GM19455 (cell line): ENCODE measurements around the gene FER.
"Not testable (repeated sequence)": the region's sequence is repeated elsewhere in the genome, so short reads cannot be mapped to it uniquely, and the experiment has no call there.

Experiments used
- ATAC-seq: cut with Tn5 transposase; IDR thresholded peaks from one replicate; pipeline ENCODE4 v1.9.1; 2021; ENCODE audit not compliant: unreplicated experiment

The FER gene

DNA sequence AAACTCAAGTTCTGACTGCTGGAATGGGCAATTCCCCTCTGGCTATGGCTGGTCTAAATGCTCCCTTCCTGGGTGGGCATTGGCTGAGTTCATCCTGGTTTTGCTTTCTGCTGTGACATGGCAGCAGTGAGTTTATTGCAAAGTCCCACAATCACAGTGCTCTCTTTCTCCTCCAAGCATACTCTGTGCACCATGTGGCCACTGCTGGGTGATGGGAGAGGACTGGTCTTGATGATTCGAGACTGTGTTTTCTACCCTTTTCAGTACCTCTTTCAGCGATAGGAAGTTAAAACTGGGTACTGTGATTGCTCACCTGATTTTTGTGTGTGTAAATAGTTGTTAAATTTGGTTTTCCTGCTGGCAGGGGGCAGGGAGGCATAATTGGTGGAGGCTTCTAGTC lies 49.7 kb downstream of the FER start:
- no peak for ATAC-seq

DNA sequence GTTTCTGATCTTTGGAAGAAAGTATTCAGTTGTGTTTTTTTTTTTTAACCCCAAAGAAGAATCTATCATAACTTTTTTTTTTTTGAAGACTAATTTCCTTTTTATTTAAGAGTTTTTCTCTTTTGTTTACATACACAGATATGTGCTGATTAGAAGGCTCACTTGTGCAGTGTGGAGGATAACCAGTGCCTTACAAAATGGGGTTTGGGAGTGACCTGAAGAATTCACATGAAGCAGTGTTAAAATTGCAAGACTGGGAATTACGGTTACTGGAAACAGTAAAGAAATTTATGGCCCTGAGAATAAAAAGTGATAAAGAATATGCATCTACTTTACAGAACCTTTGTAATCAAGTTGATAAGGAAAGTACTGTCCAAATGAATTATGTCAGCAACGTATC lies 50.3 kb downstream of the FER start:
- no peak for ATAC-seq

DNA sequence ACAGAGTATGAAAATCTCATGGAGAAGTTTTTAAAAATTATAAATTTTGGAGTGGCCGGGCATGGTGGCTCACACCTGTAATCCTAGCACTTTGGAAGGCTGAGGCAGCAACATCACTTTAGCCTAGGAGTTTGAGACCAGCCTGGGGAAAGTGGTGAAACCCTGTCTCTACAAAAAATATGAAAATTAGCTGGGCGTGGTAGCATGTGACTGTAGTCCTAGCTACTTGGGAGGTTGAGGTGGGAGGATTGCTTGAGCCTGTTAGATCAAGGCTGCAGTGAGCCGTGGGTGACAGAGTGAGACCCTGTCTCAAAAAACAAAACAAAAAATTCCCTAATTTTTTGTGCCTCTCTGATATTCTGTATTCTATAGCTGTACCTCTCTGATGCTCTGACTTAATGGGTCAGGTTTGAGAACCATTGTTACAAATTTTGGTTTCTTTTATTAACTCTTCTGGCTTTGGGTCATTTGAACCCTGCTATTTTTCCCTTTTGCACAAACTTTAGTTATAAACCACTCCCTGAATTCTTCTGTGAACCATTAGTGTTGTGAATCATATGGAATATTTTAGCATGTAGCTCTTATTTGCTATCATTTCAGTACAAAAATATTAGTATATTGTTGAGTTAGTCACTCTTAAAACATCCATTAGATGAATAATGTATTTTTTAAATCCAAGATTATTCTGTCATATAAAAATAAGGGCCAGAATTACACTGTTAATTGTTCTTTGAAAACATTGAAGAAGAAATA lies 51.0 kb downstream of the FER start:
- ATAC-seq, result no peak

DNA sequence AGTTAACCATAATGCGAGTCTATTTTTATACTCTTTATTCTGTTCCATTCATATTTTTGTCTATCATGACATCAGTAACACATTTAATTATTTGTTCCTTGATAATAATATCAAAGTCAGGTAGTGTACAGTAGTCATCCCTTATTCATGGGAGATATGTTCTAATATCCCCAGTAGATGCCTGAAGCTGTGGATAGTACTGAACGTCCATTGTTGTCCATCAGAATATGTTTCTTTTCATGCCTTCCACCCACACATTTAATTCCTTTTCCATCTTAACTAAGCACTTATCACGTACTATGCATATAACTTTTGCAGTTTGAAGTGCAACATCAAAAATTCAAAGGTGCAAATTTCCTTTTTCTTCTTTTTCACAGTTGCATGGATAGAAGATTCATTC lies 53.6 kb downstream of the FER start:
- no peak for ATAC-seq

DNA sequence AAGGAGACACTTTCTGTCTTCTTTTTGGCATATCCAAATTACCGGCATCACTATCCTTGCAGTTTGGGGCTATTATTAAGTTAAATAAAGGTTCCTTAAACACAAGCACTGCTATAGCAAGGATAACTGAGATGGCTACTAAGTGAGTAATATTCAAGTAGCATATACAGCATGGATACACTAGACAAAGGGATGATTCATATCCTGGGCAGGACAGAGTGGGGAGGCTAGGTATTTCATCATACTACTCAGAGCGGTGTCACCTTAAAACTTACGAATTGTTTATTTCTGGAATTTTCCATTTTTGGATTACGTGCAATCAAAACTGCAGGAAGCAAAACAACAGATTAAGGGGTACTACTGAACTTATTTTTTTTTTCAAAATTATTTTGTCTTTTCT lies 54.1 kb downstream of the FER start:
- no peak for ATAC-seq

DNA sequence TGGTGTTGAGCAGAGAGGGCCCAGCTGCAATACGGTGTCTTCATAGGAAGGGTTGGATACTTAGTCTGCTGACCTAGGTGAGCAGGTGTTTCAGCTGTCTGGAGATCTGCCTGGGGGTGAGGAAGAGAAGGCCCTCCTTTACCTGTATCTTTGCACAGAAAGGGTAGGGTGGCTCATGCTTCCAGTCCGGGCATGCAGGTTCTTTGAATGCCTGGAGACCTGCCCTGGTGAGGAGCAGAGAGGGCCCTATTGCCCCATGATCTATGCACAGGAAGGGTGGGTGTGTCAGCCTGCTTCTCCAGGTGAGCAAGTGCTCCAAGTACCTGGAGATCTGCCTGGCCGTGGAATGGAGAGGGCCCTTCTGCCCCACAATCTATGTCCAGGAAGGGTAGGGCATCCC lies 63.0 kb downstream of the FER start:
- no peak for ATAC-seq

DNA sequence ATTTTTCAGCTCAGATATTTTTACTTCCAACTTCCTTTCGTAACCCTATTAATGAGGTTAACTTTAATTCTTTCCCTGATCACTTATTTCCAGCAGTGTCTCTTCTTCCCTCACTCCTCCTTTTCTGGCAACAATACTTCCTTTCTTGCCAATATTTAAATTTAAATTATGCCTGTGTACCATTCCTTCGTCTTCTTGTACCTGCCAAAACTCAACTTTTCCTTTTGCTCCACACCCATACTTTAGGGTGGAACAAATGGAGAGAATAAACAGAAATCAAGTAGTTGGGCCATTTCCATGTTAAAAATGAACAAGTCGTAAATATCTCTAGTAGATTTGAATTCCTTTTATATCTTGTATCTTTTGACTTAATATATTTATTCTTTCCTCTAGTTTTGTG lies 66.0 kb downstream of the FER start:
- ATAC-seq, result no peak

DNA sequence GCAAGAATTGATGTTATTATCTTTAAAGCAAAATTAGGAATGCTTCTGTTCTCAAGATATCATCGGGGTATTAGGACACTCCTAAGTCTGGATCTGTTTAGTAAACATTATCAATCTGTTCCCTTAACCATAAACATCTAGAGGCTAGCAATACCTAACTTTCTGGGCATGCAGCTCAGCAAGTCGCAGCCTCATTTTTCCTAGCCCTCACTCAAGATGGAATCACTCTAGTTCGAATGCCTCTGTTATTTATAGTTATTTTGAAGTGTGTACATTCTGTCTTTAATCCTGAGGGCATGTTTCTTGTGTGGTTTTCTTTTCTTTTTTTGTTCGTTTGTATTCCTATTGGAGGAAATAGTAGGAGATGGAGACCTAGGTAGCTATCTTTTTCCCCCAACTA lies 66.9 kb downstream of the FER start:
- no peak for ATAC-seq

DNA sequence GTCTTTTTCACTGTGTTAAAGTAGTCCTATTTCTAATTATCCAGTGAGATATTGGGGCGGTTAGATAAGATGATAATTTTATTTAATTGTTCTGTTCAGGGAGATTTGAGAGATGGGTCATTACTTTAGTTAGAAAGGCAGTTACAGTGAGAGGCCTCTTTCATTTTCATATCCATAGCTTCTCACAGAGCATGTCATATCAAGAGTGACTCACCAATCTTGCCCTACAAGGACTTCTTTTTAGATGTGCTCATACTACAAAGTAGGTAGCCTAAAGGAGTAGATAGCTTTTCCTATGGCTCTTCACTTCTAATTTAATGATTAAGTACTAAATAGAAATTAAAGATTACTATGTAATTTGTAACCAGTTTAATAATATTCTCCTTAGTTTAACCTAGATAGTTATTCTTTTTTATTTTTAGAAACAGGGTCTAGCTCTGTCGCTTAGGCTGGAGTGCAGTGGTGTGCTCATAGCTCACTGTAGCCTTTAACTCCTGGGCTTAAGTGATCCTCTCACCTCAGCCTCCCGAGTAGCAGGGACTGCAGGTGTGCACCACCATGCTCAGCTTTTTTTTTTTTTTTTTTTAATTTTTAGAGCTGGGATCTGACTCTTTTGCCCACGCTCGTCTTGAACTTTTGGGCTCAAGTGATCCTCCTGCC lies 71.0 kb downstream of the FER start:
- ATAC-seq, result peak; percentile 94

DNA sequence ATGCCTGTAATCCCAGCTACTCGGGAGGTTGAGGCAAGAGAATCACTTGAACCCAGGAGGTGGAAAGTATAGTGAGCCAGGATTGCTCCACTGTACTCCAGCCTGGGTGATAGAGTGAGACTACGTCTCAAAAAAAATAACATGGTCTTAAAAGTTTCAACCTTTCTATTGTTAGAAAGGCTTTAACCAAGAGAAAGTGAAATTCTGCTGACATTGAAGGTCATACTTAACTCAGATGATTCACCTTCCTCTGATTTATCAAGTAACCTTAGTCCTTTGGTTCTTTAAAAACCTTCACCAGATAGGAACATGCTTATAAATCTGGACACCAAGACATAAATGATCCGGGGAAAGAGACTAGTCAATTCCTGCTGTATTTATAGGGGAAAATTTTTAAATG lies 73.3 kb downstream of the FER start:
- no peak for ATAC-seq

DNA sequence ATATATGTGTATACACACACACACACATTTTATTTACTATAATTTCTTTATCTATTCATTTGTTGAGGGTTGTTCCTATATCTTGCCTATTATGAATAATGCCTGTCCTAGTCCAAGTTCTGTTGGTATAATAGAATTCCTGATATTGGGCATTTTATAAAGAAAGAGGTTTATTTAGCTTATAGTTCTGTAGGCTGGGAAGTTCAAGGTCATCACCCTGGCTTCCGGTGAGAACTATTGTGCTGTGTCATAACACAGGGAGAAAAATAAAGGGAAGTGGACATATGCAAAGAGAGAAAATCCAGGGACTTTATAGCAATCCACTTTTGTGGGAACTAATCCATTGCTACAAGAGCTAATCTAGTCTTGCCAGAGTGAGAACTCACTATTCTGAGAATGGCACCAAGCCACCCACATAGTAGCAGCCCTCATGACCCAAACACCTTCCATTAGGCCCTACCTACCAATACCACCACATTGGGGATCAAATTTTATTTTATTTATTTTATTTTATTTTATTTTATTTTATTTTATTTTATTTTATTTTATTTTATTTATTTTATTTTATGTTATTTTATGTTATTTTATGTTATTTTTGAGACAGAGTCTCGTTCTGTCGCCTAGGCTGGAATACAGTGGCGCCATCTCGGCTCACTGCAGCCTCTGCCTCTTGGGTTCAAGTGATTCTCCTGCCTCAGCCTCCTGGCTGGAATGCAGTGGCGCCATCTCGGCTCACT lies 74.7 kb downstream of the FER start:
- ATAC-seq, result no peak

DNA sequence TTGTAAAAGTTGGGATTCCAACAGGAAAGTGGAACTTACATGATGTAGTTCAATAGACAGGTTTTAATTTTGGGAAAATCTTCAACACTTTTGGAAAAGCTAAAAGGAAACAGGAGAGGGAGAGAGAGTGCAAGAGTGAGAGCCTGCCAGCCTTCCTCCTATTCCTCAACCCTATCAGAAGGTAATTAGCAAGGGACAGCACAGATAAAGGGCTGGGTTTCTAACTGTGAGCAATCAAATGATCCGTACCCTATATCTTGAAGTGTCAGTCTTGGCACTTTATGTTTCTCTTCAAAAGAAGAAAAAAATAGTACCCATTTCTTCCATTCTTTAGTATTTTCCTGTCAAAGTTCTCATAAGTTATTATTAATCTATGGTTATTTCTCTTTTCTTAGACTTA lies 79.4 kb downstream of the FER start:
- ATAC-seq, result no peak

DNA sequence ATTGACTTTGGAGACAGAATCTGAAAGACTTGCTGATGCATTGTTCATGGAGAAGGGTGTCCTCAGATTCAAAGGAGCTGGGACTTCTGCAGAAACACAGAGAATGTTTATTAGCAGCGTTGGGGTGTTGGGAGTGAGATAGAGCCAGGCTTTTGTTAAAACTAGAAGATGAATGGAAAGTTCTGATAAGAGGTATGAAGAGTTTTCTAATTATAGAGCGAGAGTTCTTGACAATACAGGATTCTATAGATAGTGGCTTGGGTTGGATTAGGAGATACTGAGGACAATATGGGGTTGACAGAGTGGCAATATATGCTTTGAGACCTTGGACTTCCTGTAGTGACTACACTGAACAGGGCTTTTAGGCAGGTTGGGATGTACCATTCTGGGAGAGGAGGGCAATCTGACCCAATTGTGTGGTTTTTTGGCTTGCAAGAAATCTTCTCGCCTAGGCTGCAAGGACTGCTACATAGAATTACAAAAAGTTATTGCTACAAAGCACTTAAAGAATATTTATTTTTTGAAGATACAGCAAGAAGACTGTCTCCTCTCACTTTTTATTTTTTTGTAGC lies 83.1 kb downstream of the FER start:
- ATAC-seq, result no peak

DNA sequence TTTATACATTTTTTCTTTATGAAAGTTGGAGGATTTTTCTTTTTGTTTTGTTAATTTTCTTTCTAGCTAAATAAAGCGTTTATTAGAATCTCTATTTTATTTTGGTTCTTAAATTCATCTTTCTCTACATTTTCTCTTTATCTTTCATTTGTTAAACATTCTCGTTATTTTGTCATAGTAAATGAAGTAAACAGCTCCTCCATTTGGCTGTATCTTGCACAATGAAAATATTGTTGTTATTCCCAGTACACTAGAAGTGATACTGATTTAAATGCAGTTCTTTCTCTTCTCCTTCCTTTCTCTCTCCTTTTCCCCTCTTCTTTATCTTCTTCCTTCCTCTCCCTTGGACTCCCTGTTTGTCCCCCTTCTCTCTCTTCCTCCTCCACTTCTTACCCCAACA lies 88.8 kb downstream of the FER start:
- no peak for ATAC-seq

DNA sequence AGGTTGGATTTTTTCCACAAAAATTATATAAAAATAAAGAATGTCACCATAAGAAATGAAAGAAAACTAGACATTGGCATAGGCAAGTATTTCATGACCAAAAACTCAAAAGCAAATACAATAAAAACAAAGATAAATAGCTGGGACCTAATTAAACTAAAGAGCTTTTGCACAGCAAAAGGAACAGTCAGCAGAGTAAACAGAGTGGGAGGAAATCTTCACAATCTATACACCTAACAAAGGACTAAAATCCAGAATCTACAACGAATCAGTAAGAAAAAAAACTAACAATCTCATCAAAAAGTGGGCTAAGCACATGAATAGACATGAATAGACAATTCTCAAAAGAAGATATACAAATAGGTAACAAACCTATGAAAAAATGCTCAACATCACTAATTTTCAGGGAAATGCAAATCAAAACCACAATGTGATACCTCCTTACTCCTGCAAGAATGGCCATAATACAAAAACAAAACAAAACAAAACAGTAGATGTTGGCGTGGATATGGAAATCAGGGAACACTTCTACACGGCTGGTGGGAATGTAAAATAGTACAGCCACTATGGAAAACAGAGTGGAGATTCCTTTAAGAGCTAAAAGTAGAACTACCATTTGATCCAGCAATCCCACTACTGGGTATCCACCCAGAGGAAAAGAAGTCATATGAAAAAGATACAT lies 94.7 kb downstream of the FER start:
- not testable (repeated sequence) for ATAC-seq

DNA sequence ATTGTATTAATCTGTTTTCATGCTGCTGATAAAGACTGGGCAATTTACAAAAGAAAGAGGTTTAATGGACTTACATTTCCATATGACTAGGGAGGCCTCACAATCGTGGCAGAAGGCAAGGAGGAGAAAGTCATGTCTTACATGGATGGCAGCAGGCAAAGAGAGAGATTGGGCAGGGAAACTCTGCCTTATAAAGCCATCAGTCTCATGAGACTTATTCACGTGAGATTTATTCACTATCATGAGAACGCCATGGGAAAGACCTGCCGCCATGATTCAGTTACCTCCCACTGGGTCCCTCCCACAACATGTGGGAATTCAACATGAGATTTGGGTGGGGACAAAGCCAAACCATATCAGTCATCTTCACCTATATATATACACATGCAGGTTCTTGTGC lies 103.4 kb downstream of the FER start:
- not testable (repeated sequence) for ATAC-seq

DNA sequence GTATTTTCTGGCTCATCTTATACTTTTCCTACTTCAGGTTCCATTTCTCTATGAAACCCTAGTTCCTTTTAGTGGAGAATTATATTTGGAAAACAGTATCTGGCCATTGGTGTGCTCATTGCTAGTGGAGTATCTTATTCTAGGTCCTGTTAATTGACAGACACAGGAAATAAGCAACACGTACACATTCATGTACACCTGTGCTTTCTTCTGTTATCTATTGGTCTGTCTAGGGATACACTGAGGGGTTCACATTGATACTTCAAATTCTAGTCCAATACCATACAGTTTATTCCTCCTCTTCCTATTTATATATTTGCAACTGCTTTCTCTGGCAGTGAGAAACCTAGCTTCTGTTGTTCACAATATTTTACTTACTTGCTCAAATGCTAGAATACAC lies 110.2 kb downstream of the FER start:
- no peak for ATAC-seq

DNA sequence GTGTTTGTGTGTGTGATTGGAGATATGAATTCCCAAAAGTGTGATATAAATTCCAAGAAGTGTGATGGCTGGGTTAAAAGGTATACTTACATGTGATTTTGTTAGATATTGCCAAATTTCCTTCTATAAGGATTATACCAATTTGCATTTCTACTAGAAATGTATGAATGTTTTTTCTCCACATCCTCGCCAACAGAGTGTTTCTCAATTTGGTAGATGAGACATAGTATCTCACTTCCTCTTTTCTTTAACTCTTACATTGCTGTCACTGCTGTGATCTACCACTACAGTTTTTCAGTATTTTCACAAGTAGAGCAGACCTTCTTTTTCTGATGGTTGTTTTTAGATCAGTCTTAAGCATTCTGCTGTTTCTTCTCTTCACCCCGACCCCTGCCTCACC lies 111.3 kb downstream of the FER start:
- peak; percentile 99 for ATAC-seq

DNA sequence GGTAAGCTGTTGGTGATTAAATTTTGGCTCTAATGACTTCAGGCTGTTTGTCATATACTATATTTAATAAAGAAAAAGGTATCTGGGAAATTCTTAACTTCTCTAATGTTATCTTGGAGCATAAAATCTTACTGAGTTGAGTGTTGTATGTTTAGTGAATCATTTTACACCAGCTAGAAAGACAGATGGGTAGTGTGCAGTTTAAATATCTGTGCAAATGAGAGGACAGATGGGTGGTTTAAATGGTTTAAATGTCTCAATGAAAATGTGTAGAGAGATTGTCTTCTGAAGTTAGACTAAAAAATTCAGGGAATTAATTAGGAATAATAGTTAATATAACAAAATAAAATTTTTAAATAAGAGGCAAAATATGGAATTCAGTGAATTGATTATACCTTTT lies 114.5 kb downstream of the FER start:
- ATAC-seq, result no peak

DNA sequence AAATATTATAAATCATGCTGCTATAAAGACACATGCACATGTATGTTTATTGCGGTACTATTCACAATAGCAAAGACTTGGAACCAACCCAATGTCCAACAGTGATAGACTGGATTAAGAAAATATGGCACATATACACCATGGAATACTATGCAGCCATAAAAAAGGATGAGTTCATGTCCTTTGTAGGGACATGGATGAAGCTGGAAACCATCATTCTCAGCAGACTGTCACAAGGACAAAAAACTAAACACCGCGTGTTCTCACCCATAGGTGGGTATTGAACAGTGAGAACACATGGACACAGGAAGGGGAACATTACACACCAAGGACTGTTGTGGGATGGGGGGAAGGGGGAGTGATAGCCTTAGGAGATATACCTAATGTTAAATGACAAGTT lies 118.4 kb downstream of the FER start:
- not testable (repeated sequence) for ATAC-seq

DNA sequence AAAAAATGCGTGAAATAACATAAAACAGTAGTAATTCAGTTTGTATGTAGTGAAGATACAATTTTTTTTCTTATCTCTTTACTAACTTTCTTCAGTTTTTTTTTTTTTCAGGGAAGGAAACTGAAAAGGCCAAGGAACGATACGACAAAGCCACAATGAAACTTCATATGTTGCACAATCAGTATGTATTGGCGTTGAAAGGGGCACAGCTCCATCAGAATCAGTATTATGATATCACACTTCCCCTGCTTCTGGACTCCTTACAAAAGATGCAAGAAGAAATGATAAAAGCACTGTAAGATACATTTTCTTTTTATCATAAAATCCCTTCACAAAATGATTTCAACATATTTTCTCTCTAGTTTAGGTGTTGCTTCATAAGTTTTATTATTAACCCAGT lies 120.0 kb downstream of the FER start:
- ATAC-seq, result no peak
